CD4-positive, alpha-beta T cell treated with Interleukin-12 subunit alpha and Interleukin-12 subunit beta, for 1 hour (primary cell): ENCODE measurements around the gene ERBB3.

Source experiments
- DNase-seq: peaks from one replicate; pipeline ENCODE4 v3.0.0-alpha.2; 2020

The ERBB3 gene

DNA sequence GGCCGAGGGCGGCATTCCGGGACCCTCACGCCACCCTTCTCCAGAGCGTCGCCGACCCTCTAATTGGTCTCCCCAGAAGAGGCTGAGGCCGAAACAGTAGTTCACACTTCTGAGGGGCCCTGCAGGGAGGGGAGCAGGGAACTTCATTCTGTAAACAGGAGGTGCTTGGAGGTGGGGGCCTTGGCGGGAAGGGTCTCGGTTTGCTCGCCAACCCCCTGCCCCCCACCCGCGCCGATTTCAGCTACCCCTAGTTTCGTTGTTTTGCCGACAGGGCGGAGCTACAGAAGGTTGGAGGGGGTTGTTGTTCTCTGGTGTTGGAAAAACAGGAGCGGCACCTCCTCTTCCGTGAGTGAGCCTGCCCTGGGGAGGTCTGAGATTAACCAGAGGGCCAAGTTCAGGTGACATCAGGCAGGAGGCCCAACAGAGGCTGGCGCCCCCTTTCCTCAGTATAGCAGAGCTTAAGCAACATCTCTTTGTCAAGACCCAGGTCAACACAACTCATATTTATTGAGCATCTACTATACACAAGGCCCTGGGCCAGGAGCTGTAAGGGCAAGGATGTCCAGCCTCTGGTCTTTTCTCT, 682 bp downstream of the ERBB3 start:
- no peak for DNase-seq

DNA sequence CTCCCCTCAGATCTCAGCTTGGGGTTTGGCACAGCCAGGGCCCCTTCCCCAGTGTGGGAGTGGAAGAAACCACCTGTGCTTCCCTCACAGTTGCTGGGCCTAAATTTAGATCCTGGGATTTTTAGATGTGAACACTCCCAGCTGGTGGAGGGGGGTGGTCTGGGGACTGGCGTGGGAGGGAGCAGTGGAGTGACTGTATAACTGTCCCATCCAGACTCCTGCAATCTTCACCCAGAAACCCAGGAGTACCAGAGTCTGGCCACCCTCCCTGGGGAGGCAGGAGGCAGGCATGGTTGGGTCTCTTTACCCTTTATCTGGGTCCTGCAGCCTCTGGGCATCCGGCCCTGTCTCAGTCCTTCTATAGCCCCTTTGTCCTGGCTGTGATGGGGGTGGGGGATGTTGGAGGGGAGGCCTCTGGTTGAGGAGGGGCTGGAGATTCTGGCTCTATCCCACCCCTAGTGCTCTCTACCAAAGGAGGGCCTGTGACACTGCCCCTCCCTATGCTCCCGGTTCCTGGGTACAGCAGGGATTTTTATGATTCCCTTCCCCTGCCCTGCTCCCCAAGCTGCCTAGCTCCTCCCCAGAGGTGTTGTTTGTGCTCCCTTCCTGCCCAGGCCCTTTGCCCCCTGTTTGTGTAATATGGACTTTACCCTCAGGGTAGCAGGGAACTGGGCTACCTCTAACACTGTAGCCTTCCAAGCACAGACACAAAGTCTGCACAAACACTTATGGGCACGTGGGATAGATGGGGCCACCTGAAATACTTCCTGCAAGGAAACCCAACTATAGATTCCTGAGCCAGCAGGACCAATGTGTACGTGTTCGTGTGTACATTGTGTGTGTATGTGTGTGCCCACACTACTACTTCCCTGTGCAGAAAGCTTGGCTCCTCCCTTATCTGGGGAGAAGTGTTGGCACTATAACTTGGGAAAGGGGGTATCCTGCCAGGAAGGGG, 1.7 kb downstream of the ERBB3 start:
- no peak for DNase-seq

DNA sequence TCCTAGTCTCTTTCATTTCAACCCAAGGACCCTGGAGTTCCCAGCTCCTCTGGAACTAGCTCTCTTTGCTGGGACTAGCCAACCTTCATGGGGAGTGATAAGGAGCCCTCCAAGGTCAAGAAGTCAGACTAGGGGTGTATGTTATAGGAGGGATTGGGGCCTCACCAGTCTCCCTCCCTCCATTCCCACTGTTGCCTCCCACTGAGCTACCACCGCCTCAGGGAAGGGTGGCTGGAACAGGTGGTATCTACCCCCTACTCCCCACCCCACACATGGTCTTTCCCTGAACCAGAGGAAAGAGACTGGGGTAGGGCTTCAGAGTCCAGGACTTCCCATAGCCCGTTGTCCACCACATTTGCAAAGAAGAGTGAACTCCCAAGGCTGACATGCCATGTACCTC, 2.4 kb downstream of the ERBB3 start:
- DNase-seq = no peak

DNA sequence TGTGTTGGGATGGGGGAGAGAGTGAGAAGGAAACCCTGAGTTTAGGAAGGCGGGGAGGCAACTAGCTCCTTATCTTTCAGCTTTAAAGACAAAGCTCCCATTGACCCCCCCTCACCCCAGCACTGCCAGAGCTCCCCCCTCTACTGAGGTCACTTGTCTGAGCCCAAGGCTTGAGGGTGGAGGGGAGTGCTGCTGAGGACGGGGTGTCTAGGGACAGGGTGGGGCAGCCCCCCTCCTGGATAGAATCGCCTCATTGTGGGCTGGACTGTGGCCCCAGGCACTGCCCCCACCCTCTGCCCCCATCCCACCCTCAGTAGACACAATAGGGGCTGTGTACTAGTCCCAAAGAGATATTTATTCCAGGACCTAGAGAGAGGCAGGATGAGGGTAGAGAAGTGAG, 3.0 kb downstream of the ERBB3 start:
- DNase-seq = no peak

DNA sequence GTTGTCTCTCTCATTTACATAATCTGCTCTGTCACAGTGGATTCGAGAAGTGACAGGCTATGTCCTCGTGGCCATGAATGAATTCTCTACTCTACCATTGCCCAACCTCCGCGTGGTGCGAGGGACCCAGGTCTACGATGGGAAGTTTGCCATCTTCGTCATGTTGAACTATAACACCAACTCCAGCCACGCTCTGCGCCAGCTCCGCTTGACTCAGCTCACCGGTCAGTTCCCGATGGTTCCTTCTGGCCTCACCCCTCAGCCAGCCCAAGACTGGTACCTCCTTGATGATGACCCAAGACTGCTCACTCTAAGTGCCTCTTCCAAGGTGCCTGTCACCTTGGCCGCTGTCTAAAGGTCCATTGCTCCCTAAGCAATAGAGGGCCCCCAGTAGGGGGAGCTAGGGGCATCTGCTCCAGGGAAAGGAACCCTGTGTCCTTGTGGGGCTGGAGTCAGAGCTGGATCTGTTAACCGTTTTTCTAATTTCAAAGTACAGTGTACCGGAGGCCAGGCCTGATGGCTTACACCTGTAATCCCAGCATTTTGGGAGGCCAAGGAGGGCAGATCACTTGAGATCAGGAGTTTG, 5.1 kb downstream of the ERBB3 start:
- DNase-seq = peak; percentile 33

DNA sequence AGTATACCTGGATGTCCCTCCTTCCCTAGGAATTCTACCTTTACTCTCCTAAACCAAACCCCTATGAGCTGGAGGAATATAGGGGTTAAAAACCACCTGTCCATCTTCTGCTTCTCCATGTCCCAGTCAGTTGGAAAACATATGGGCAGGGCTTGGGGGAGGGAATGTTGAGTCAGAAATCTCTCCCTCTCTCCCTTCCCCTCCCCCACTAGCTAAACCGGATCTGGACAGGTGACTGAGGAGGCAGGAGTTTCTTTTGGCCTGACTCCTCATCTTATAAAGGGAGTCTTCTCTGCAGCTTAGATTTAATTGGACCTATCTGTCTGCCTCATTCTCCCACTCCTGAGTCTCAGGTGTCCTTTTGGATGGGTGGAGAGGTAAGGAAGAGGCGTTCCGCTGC, 6.1 kb downstream of the ERBB3 start:
- no peak for DNase-seq

DNA sequence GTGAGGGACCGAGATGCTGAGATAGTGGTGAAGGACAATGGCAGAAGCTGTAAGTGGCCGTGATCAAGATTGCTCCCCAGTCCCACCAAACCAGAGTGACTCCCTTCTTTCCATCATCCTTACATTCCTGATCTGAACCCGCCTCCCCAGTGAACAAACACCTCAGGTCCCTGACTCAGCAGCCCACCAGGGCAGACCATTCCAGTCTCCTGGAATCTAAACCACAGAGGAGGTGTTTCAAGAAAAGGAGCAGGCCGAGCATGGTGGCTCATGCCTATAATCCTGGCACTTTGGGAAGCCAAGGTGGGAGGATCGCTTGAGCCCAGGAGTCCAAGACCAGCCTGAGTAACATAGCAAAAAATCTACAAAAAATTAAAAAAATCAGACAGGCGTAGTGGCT, 6.6 kb downstream of the ERBB3 start:
- no peak for DNase-seq

DNA sequence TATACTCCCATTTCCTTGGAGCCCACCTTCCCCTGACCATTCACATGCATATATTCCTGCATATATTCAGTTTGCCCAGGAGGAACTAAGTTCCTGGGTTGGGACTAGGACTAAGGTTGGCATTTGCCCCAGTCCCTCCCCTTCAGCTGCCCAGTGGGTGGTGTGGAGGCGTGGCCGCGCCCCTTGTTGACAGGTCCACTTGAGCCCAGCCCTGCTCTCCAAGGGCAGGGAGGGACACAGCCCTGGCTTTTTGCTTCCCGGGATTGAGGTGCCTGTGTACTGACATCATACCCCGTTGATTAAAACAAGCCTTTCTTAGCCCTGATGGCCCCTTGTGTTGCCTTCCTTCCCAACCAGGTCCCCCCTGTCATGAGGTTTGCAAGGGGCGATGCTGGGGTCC, 7.3 kb downstream of the ERBB3 start:
- no peak for DNase-seq

DNA sequence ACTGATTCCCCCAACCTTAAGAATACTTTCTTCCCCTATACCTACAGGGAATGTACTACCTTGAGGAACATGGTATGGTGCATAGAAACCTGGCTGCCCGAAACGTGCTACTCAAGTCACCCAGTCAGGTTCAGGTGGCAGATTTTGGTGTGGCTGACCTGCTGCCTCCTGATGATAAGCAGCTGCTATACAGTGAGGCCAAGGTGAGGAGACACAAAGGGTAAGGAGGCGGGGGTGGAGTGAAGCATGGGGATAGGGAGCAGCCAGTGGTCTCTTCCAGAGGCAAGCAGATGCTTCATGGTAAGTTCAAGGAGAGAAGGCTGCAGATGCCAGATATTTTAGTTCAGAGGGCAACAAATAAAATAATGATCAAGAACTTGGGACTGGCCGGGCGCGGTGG, 17.8 kb downstream of the ERBB3 start:
- DNase-seq = no peak

DNA sequence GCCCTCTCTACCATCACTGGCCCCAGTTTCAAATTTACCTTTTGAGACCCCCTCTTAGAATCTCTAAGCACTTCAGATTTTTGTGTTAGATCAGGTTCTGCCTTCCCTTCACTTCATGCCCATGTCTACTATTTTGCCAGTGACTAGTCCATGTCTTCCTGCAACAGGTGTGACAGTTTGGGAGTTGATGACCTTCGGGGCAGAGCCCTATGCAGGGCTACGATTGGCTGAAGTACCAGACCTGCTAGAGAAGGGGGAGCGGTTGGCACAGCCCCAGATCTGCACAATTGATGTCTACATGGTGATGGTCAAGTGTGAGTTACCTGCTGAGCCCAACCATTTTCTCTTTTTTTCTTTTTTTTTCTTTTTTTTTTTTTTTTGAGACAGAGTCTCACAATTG, 18.6 kb downstream of the ERBB3 start:
- DNase-seq = no peak

DNA sequence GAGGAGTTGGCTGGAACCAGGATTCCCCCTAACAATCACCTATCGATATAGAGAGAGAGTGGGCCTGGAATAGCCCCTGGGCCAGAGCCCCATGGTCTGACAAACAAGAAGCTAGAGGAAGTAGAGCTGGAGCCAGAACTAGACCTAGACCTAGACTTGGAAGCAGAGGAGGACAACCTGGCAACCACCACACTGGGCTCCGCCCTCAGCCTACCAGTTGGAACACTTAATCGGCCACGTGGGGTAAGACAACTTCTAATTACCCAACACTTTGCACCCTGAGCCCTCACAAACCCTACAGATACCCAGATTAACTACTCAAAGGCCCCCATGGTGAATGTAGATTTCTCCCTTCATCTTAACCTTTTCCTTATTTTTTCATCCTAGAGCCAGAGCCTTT, 19.8 kb downstream of the ERBB3 start:
- DNase-seq = no peak

DNA sequence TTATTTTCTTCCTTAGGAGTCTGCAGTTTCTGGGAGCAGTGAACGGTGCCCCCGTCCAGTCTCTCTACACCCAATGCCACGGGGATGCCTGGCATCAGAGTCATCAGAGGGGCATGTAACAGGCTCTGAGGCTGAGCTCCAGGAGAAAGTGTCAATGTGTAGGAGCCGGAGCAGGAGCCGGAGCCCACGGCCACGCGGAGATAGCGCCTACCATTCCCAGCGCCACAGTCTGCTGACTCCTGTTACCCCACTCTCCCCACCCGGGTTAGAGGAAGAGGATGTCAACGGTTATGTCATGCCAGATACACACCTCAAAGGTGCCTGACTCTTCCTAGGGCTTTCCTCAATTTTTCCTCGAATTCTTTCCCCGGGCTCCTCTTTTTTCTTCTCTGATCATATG, 21.1 kb downstream of the ERBB3 start:
- DNase-seq = no peak

DNA sequence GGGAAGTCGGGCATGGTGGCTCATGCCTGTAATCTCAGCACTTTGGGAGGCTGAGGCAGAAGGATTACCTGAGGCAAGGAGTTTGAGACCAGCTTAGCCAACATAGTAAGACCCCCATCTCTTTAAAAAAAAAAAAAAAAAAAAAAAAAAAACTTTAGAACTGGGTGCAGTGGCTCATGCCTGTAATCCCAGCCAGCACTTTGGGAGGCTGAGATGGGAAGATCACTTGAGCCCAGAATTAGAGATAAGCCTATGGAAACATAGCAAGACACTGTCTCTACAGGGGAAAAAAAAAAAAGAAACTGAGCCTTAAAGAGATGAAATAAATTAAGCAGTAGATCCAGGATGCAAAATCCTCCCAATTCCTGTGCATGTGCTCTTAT, 22.7 kb downstream of the ERBB3 start:
- DNase-seq = no peak

DNA sequence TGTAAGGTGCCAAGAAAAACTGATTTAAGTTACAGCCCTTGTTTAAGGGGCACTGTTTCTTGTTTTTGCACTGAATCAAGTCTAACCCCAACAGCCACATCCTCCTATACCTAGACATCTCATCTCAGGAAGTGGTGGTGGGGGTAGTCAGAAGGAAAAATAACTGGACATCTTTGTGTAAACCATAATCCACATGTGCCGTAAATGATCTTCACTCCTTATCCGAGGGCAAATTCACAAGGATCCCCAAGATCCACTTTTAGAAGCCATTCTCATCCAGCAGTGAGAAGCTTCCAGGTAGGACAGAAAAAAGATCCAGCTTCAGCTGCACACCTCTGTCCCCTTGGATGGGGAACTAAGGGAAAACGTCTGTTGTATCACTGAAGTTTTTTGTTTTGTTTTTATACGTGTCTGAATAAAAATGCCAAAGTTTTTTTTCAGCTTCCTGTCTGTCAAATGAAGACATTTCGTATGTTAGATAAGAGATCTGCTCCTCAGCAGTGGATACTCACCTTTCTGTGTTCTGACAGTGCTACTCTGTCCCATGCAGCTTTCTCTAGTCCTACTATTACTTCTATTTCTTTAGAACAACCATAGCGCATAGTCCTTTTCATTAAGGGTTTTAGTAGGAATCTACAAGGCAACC, 23.2 kb downstream of the ERBB3 start:
- DNase-seq = peak; percentile 55

DNA sequence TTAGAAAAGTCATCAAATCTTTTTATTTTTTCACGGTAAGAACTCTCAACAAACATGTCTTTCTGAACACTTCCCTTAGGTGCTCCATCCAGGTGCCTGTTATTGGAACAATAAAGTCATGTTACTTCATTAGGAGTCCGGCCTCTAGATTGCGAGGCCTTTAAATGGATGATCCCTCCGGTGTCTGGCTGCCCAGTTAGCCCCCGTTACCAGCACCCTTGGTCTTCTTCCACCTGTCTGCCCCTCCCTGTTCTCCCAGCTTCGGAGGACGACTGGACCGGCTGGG, 23.8 kb downstream of the ERBB3 start:
- no peak for DNase-seq

DNA sequence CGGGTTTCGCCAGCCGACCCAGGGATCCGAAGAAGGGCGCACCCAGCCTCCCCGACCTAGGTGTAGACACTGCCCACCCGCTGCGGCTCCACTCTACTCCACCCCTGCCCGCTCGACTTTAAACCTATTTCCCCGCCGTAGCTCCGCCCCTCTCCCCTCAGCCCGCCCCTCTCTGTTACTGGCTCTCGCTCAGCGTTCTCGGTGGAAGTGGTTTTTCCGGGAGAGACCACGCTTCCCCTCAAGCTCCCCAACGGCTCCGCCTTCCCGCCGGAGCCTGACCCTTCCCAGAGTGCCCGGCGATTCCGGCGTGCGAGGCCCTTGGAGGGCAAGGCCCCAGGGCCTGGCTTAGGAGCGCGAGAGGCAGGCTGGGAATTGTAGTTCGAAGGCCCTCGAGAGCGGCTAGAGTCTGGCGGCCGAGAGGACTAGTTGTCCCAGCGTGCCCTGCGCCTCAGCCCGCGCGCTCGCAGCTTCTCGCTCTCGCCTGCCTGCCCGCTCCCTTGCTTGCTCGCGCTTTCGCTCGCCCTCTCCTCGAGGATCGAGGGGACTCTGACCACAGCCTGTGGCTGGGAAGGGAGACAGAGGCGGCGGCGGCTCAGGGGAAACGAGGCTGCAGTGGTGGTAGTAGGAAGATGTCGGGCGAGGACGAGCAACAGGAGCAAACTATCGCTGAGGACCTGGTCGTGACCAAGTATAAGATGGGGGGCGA, 24.3 kb downstream of the ERBB3 start, which contains the start of gene PA2G4:
PA2G4 (plus strand) TSS at position 451 of the 706 bp plus-strand sequence; CDS start at position 630, 179 bp downstream.
- peak; percentile 98 for DNase-seq

DNA sequence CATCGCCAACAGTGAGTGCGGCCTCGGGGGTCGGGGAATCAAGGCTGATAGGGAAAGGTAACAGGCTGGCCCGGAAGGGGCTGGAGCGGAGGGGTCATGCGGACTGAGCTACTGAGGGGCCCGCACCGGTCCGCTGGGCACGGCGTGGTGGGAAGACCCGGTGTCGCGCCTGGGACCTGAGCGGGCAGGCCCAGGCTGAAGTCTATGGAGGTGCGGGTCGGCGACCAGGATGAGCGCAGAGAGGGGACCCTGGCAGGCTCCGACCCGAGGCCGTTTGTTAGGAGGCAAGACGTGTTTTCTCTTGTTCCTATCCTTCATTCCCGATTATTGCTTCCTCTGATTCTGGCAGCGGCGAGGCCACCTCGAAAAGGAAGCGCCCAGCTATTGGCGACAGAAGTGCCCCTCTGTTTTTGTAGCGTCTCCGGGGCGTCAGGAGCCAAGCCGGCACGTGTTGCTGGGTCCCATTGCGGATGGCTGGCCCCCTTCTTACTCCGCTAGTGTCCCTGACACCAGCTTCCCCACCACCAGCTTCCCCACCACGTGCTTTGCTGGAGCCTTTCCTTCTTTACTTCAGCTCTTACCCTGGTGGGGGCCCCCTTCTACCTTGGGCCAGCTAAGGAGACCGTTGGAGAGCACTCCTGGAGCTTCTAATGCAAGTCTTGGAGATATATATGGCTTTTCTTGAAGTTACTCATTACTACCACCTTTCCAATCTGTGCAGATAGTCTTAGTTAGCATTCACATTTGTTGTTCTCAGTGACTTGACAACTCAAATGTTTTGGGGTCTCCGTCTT, 25.0 kb downstream of the ERBB3 start:
- peak; percentile 14 for DNase-seq

DNA sequence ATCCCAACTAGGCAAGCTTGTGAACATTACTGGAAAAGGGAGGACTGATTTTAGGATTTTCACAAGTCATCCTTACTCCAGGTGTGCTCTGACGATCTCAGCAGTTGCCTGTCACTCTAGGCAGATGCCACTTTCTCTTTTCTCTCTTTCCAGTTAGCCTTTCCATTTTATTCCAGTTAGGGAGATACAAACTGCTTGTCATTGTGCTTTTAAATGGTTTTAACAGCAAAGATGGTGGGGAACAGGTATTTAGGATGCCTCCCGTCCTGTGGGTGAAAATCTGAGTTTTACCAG, 25.6 kb downstream of the ERBB3 start:
- DNase-seq = no peak

DNA sequence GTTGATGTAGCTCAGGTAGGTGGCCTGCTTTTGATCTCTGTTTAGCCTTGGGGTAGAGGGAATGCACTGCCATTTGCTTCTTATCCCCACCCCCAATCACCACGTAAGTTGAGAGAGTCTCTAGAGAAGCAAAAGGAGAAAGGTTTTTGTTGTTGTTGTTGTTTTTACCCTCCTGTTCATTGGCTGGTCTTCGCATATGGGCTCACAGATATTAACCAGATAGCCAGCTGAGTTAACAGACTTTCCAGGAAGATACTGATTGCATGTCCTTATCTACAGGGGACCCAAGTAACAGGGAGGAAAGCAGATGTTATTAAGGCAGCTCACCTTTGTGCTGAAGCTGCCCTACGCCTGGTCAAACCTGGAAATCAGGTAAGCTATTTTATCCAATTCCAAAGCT, 27.3 kb downstream of the ERBB3 start:
- DNase-seq = no peak

DNA sequence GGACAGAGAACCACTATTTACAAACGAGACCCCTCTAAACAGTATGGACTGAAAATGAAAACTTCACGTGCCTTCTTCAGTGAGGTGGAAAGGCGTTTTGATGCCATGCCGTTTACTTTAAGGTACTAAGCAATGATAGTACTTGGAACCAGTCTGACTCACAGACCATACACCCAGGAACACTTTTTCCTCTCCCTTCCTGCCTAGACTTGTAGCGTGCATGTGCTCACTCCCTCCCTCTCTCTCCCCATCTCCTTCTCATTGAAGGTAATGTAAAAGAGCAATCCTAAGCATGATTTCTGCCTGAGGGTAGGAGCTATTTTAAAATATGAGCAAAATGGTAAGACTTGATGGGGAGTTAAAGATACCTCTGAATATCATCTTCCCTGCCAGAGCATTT, 30.6 kb downstream of the ERBB3 start:
- DNase-seq = no peak

DNA sequence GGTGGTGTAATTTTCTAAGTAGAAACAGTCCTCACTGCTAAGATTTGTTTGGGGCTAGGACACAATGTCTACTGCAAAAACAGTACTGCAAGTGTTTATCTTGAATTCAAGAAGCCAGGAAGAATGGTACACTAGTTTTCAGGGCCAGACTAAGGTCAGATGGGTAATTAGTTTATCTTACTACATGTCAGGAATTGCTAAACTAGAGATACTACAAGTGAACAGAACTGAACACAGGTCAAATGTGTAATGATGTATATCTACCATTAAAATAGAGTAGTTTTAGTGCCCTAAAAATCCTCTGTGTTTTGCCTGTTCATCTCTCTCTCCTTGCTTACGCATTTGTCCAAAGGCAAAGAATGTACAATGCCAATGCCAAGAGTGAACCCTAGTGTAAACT, 34.1 kb downstream of the ERBB3 start:
- DNase-seq = no peak

DNA sequence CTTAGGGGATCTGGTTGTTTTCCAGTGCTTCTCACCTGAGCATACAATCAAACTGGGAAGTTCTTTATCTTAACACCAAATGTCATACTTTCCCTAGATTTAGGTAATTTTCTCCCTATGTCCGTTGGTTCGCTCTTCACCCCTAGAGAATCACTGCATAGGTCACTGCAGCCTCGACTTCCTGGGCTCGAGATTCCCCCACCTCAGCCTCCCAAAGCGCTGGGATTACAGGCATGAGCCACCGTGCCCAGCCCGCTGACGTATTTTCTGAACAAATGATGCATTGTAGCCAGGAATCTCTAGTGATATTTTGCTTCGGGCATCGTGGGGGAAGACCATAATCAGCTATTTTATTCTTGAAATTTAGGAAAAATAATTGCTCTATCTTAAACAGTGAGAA, 35.4 kb downstream of the ERBB3 start:
- no peak for DNase-seq
